ENCODE results near the gene CEACAM7.

CEACAM7 gene

GRCh38 chr19:41698746-41699230 is 10.7 kb upstream of the CEACAM7 start:
- Histone ChIP-seq H3K27me3 (peaks cover 19% of the 10 kb centered on the region), H3K4me1 (no peaks in the 10 kb centered on the region), H3K4me3 (ENCODE audit: low read depth, low read length) (no peak overlapping the region), H3K9me3 (no peaks in the 10 kb centered on the region), H3K36me3 (no peaks in the 10 kb centered on the region)
- DNase-seq: no peak
- TF ChIP-seq CTCF (IDR thresholded peaks at IDR 0.05; ENCODE audit: low read depth, low read length): no peak

- Histone ChIP-seq H3K4me1 (no peaks in the 10 kb centered on the region), H3K36me3 (no peaks in the 10 kb centered on the region), H3K4me3 (ENCODE audit: low read depth, low read length) (no peak overlapping the region), H3K27me3 (0 out of 2 replicates have a peak, but pooled peaks cover 15% of the 10 kb centered on the region), H3K9me3 (no peaks in the 10 kb centered on the region)
- TF ChIP-seq CTCF (IDR thresholded peaks at IDR 0.05; ENCODE audit: low read depth, low read length): no peak
- DNase-seq: no peak
Measured at GRCh38 chr19:41697198-41697855, 9.3 kb upstream of the CEACAM7 start.

- Histone ChIP-seq H3K9me3 (no peaks in the 10 kb centered on the region), H3K36me3 (no peaks in the 10 kb centered on the region), H3K4me1 (no peaks in the 10 kb centered on the region), H3K4me3 (ENCODE audit: low read depth, low read length) (no peak overlapping the region), H3K27me3 (0 out of 2 replicates have a peak, but pooled peaks cover 15% of the 10 kb centered on the region)
- no peak for DNase-seq
- no peak for TF ChIP-seq CTCF (IDR thresholded peaks at IDR 0.05; ENCODE audit: low read depth, low read length)
Measured at GRCh38 chr19:41696402-41697197, 8.5 kb upstream of the CEACAM7 start.

- DNase-seq: no peak
- no peaks in the 10 kb centered on the region for H3K9me3 ChIP-seq
- TF ChIP-seq CTCF (IDR thresholded peaks at IDR 0.05; ENCODE audit: low read depth, low read length): no peak
- H3K27me3 ChIP-seq: 0 out of 2 replicates have a peak, but pooled peaks cover 15% of the 10 kb centered on the region
- H3K4me3 ChIP-seq (ENCODE audit: low read depth, low read length): no peak overlapping the region
- no peaks in the 10 kb centered on the region for H3K36me3 ChIP-seq
- no peaks in the 10 kb centered on the region for H3K4me1 ChIP-seq
Measured at GRCh38 chr19:41695745-41696144, 7.7 kb upstream of the CEACAM7 start.

- Histone ChIP-seq H3K27me3 (0 out of 2 replicates have a peak, but pooled peaks cover 13% of the 10 kb centered on the region), H3K4me3 (ENCODE audit: low read depth, low read length) (no peak overlapping the region), H3K36me3 (no peaks in the 10 kb centered on the region), H3K4me1 (no peaks in the 10 kb centered on the region), H3K9me3 (no peaks in the 10 kb centered on the region)
- TF ChIP-seq CTCF (IDR thresholded peaks at IDR 0.05; ENCODE audit: low read depth, low read length): no peak
- DNase-seq: no peak
Measured at GRCh38 chr19:41694831-41695635, 7.0 kb upstream of the CEACAM7 start.
